D341Med (cell line): ENCODE measurements around the gene ATF6B.
"Not testable (repeated sequence)": the region's sequence is repeated elsewhere in the genome, so short reads cannot be mapped to it uniquely, and the experiment has no call there.

Experiments used
- DNase-seq: peaks from one replicate; pipeline ENCODE4 v3.0.0; 2012; ENCODE audit warnings: low spot score

Gene ATF6B

DNA sequence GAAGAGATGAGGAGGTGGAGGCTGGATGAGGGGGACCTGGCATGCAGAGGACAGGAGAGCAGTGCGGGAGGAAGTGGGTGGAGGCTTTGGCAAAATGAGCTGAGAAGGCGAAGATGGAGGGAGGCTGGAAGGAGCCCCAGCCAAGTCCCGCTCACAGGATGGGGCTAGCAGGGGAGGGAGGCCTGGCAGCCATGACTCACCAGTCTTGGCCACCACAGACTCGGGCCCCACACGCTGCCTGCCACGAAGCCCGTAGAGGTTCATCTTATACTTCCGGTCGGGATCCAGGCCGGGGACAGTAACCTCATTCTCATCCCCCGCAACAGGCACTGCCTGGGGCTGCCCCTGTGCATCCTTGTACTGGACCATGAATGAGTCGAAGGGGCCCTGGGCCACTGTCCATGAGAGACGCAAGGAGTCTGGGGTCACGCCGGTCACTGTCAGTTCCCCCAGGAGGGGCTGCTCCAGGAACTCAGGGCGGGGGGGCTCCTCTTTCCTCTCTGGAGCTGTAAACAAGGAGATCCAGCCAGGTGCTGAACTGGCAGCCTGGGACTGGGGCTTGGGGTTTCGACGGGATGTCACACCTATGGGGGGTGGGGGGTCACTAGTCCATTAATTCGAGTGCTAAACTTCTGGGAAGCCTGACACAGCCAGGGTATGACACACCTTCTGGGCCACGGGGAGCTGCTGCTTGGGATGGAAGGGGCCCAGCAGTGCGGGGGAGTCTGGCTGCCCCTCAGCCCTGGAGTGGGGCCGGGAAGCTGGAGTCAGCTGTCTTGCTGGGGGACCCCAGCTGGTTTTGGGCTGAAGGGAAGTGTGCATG, 46.7 kb downstream of the ATF6B start:
- DNase-seq = no peak

DNA sequence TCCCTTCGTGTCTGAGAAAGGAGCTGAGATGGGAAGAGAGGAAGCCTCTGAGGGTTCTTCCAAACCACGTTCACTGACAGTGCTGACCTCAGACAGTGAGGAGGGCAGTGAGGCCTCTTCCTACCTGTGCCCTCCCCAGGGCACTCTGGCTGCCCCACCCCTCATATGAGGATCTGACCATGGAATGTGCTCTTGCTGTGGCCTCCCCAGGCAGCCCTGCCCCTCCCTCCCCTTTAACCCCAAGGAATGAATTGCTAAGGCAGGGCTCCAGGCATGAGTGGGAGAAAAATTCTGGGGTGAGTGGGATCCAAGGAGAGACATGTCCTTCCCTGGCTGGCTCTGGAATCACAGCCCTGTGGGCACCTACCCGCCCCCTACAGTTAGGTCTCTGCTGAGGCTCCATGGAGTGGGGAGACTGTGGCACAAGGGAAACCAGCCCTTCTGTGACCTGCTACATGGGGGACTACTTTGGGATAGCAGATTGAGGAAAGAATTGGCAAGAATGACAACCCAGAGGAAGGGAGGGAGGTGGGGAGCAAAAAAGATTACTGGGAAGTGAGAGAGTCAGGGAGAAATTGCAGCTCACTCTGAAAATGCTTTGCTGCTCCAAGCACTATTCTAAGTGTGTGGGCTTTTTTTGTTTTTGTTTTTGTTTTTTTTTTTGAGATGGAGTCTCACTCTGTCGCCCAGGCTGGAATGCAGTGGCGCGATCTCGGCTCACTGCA, 48.3 kb downstream of the ATF6B start:
- no peak for DNase-seq

DNA sequence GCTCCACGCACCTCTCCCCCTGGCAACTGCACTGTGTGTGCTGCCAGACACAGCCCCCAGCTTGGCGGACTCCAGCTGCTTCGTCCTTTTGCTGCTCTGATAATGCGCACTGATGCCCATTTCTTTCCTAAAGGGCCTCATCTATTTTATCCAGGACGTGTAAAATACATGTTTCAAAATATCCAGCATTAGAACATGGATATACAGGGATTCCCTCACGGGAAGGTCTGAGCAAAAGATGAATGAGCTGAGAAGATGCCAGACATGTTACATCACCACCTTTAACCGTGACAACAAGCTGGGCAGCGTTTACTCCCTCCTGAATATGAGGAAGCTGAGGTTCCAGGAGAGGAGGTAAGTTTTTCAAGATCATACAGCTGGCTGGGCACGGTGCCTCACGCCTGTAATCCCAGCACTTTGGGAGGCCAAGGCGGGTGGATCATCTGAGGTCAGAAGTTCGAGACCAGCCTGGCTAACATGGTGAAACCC, 51.7 kb downstream of the ATF6B start:
- no peak for DNase-seq

DNA sequence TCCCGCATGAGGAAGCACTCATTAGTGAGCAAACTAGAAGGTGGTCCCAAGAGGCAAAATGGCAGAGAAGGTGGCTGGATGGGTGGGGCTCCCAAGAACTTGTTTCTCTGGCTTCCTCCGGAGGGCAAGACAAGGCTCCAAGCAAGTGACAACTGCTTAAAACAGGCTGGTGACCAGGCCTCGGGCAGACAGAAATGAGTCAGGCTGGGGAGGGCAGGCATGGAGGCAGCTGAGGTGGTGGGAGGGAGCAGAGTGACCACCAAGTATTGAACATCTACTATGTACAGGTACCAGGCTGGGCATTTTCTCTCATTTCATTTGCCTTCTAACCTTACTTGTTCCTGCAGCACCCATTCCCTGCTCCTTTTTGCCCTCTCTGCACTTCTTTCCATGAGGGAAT, 52.3 kb downstream of the ATF6B start:
- DNase-seq = no peak

DNA sequence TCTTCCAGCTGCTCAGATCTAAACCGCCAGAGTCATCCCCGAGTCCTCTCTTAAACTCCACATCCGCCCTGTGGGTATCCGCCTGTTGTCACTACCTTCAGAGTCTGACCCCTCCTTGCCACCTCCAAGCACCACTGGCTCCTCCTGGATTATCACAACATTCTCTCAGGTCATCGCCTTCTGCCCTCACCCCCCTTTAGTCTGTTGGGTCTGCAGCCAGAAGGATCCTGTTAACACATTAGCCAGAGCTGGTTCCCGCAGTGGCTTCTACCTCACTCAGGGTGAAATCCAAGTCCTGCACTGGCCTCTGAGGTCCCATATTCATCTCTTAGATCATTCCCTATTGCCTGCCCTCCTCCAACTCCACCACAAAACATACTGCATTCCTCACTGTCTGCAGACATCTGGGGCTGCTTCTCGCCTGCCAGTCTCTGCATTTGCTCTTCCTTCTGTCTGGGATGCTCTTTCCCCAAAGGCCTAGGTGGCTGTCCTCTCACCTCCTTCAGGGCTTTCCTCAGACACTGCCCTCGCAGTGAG, 53.0 kb downstream of the ATF6B start:
- DNase-seq = no peak

DNA sequence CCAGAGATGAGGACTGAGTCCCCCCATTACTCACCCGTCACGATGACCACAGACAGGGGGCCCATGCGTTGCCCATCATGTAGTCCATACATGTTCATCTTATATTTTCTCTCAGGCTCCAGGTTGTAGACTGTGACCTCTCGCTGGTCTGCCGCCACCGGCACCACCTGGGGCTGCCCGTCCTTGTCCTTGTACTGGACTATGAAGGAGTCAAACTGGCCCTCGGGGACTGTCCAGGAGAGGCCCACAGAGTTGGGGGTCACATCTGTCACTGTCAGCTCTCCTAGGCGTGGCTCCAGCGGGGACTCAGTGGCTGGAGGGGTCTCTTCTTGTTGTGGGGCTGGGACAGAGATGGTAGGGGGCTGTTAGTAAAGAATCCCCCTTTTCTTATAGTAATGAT, 54.4 kb downstream of the ATF6B start:
- DNase-seq = no peak

DNA sequence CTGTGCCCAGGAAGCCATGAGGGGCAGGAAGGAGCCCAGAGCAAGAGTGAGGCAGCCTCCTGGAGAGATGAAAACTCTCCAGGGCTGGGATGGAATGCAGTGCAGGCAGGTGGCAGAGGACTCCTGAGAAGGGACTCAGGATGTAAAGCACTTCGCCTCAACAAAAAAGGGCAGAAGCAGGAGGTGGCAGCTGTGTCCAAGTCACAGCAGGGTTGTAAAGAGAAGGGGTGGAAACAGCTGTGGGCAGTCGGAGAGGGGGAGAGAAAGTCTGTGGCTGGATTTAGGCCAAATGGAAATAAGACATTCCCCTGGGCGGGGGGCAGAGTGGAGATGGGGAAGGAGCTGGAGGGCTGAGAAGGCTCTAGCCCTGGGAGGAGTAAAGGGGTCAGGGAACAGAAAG, 54.9 kb downstream of the ATF6B start:
- no peak for DNase-seq

DNA sequence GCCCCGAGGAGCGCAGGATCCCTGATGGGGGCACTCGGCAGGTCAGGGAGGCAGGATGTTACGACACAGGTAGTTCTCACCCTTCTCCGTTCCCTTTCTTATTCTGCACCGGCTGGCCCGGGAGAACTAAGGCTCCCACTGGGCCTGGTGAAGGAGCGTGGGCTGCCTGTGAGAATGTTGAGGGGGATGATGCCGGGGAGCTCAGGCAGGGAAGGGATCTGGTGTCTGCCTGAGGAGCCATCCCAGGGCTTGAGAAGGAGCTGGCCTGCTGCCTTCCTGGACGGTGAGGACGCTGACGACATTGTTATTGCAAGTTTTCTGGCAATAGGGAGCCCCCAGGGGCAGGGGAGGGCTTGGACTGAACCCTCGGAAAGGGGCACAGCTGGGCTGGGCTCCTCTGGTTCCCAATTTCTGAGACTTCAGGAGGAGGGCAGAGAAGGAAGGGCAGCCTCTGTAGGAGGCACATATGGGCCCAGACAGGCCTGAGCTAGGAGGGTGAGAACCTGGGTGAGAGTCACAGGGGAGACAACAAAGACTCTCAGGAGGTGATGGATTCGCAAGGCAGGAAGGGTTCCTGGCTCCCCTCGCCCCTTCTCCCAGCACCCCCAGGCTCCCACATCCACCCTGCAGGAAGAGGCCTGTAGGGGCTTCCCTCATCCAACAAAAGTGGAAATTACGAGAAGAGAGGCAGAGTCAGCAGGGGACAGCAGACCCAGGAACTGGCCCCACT, 57.1 kb downstream of the ATF6B start:
- no peak for DNase-seq

- no peak for DNase-seq
Measured at GRCh38 chr6:32069878-32070515, 58.0 kb downstream of the ATF6B start.

GRCh38 chr6:32069460-32069859, 58.6 kb downstream of the ATF6B start:
- DNase-seq = no peak

DNA sequence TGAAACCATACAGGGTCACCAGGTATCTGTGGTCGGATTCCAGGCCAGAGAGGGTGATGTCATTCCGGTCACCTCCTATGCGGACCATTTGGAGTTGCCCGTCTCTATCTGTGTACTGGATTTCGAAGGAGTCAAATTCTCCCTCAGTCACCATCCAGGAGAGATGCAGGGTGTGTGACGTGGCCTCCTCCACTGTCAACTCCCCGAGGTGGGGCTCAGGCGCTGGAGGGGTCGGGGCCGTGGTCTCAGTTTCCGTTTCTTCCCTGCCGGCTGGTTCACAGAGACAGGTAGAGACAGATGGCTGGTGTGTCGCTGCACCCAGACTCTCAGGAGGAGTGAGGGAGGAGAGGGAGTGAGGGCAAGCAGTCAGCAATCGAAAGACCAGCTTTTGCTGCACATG, 59.2 kb downstream of the ATF6B start:
- DNase-seq = no peak

DNA sequence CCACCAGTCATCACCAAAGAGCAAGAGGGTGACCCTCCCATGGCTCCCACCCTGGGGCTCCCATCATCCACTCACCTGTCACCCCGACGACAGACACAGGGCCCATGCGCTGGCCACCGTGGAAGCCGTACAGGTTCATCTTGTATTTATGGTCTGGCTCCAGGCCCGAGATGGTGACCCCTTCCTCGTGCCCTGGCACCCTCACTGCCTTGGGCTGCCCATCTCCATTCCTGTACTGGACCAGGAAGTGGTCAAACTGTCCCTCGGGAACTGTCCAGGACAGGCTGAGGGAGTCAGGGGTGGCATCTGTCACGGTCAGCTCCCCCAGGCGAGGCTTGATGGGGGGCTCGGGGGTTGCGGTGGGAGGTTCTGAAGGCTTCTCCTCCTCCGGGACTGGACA, 59.7 kb downstream of the ATF6B start:
- DNase-seq = not testable (repeated sequence)

GRCh38 chr6:32067521-32067920, 60.5 kb downstream of the ATF6B start:
- DNase-seq = not testable (repeated sequence)
